GM12878 (cell line): ENCODE measurements around the gene CDC42SE2. TPM values are rescaled to one million over a fixed set of nuclear protein-coding genes. Genes with fewer than 3 reads are reported as not detected.

Experiments used
- EP300 ChIP-seq, 2 experiments: fragments of 150-350 bp in 1 of 2; IDR thresholded peaks; 2 replicates each; pipeline ENCODE4 v1.6.1; 2011 to 2012; ENCODE audit warnings: low read depth in 2 of 2, low read length in 2 of 2, borderline replicate concordance in 1 of 2, improper control_type of control experiment in 1 of 2, inconsistent platforms in 1 of 2; ENCODE audit not compliant: control insufficient read depth in 1 of 2
- FOXM1 ChIP-seq: IDR thresholded peaks from 2 replicates; pipeline ENCODE4 v1.6.1; 2012; ENCODE audit warnings: low read depth, mild to moderate bottlenecking, inconsistent platforms, low read length, moderate library complexity
- HCFC1 ChIP-seq: fragments of 150-350 bp; IDR thresholded peaks from 2 replicates; pipeline ENCODE4 v1.6.1; 2014; ENCODE audit warnings: low read length
- HDGF ChIP-seq: fragments of 450-650 bp; IDR thresholded peaks from 2 replicates; pipeline ENCODE4 v1.6.1; 2016; ENCODE audit warnings: antibody characterized with exemption
- JUND ChIP-seq: IDR thresholded peaks from 2 replicates; pipeline ENCODE4 v1.6.1; 2012; ENCODE audit warnings: low read depth, mild to moderate bottlenecking, low read length, improper control_type of control experiment, moderate library complexity
- NFIC ChIP-seq: IDR thresholded peaks from 2 replicates; pipeline ENCODE4 v1.6.1; 2012; ENCODE audit warnings: low read depth, mild to moderate bottlenecking, inconsistent platforms, low read length, moderate library complexity
- RELB ChIP-seq: fragments of 450-650 bp; IDR thresholded peaks from 2 replicates; pipeline ENCODE4 v1.6.1; 2017; ENCODE audit warnings: low read depth, mild to moderate bottlenecking, moderate library complexity
- SIN3A ChIP-seq: IDR thresholded peaks from 2 replicates; pipeline ENCODE4 v1.6.1; 2012; ENCODE audit warnings: low read depth, low read length, improper control_type of control experiment
- SREBF2 ChIP-seq: IDR thresholded peaks from 2 replicates; pipeline ENCODE4 v1.6.1; 2012; ENCODE audit warnings: mild to moderate bottlenecking, low read length
- ZNF217 ChIP-seq: fragments of 450-650 bp; IDR thresholded peaks from 2 replicates; pipeline ENCODE4 v1.6.1; 2017; ENCODE audit warnings: antibody characterized with exemption, mild to moderate bottlenecking
- polyA plus RNA-seq, 11 experiments: library from polyadenylated mRNA; depleted of rRNA in 4 of 11; unstranded in 6 of 11; stranded (reverse) in 5 of 11; fragments of >200 nt; fragmentation: Nextera tagmentation in 4 of 11; fragmentation: Illumina TruSeq in 1 of 11; extraction: Ambion mirVana in 4 of 11; extraction: Trizol in 1 of 11; gene quantifications; 1 replicate in 1 of 11; 2 replicates in 10 of 11; pipeline versions ENCODE4 v1.2.1 to v1.2.3, GENCODE V29; 2011 to 2016; ENCODE audit warnings: inconsistent platforms in 2 of 11, missing spikeins in 2 of 11, low read depth in 1 of 11
- total RNA-seq, 4 experiments: library from RNA; depleted of rRNA in 3 of 4; stranded (reverse); fragments of >200 nt in 3 of 4; fragmentation: Illumina TruSeq in 1 of 4; extraction: Trizol in 1 of 4; gene quantifications; 2 replicates each; pipeline versions ENCODE4 v1.2.1 to v1.2.3, GENCODE V29; 2013 to 2021
- TF ChIP-seq, protein P1 (sequence below): fragments of 450-650 bp; formaldehyde crosslinking; IDR thresholded peaks from 2 replicates; pipeline ENCODE4 v1.5.0; 2022; ENCODE audit warnings: mild to moderate bottlenecking, missing genetic modification characterization

CDC42SE2 gene
- total and polyA plus RNA-seq, 10 of the 15 experiments (the other 5 are each of a cell fraction or from before 2014, with no cell fraction given): 57.0 to 148 (median 80.3) TPM

- TF ChIP-seq RELB (no peak), SREBF2 (no peak), SIN3A (peak; percentile 62), JUND (no peak), EP300 (IDR thresholded peaks at IDR 0.05; ENCODE audit: borderline replicate concordance in 1 of 2, control insufficient read depth in 1 of 2, low read depth in 2 of 2, low read length in 2 of 2) (no peak), HDGF (no peak), NFIC (no peak), FOXM1 (no peak), ZNF217 (0 out of 2 replicates have a peak, but pooled peaks have one; percentile 33), HCFC1 (no peak)
- TF ChIP-seq, protein P1, sequence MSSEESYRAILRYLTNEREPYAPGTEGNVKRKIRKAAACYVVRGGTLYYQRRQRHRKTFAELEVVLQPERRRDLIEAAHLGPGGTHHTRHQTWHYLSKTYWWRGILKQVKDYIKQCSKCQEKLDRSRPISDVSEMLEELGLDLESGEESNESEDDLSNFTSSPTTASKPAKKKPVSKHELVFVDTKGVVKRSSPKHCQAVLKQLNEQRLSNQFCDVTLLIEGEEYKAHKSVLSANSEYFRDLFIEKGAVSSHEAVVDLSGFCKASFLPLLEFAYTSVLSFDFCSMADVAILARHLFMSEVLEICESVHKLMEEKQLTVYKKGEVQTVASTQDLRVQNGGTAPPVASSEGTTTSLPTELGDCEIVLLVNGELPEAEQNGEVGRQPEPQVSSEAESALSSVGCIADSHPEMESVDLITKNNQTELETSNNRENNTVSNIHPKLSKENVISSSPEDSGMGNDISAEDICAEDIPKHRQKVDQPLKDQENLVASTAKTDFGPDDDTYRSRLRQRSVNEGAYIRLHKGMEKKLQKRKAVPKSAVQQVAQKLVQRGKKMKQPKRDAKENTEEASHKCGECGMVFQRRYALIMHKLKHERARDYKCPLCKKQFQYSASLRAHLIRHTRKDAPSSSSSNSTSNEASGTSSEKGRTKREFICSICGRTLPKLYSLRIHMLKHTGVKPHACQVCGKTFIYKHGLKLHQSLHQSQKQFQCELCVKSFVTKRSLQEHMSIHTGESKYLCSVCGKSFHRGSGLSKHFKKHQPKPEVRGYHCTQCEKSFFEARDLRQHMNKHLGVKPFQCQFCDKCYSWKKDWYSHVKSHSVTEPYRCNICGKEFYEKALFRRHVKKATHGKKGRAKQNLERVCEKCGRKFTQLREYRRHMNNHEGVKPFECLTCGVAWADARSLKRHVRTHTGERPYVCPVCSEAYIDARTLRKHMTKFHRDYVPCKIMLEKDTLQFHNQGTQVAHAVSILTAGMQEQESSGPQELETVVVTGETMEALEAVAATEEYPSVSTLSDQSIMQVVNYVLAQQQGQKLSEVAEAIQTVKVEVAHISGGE (CRISPR knock-in tag): no peak
Measured at GRCh38 chr5:131263648-131264450, at the start of gene CDC42SE2 (continued).
